Suprapubic skin (tissue), 3 donors: ENCODE results near the gene ADAMTSL2.

Source experiments
- CTCF ChIP-seq, 2 donors: fragments of 200-600 bp in 1 of 2; fragments of 450-650 bp in 1 of 2; sonication (generic) in 1 of 2; IDR thresholded peaks; one replicate each; pipeline ENCODE4 v1.5.1; 2016 to 2019; ENCODE audit warnings: antibody characterized with exemption in 2 of 2, mild to moderate bottlenecking in 1 of 2, moderate library complexity in 1 of 2
- POLR2A ChIP-seq, 2 donors: fragments of 450-650 bp; IDR thresholded peaks; one replicate each; pipeline ENCODE4 v1.6.1; 2017; ENCODE audit warnings: antibody characterized with exemption in 2 of 2, mild to moderate bottlenecking in 2 of 2, moderate library complexity in 2 of 2

DNA sequence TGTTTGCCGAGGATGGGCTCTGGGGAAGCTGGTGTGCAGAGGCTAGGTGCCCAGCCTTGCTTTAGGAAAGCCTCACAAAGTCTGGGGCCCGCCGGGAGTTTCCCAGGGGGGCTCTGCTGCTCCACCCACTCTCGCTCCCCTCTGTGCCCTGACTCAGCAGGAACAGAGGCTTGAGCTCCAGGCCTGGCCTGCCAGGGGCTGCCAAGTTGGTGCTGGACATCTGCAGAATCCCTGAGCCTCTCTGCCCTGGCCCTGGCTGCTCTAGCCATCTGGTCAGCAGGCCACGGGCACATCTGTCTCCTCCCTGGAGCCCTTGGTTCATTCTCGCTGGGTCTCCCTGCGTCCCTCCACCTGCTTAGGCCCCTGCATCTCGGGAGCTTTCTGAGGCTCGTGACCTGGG lies 647 bp upstream of the ADAMTSL2 start:
- TF ChIP-seq CTCF (IDR thresholded peaks at IDR 0.05), result no peak
- TF ChIP-seq POLR2A (IDR thresholded peaks at IDR 0.05), result no peak
